HG03139 (cell line): ENCODE measurements around the gene GPR137B.

Experiments used
- ATAC-seq: cut with Tn5 transposase; IDR thresholded peaks from one replicate; pipeline ENCODE4 v1.9.1; 2021; ENCODE audit not compliant: unreplicated experiment

The GPR137B gene

DNA sequence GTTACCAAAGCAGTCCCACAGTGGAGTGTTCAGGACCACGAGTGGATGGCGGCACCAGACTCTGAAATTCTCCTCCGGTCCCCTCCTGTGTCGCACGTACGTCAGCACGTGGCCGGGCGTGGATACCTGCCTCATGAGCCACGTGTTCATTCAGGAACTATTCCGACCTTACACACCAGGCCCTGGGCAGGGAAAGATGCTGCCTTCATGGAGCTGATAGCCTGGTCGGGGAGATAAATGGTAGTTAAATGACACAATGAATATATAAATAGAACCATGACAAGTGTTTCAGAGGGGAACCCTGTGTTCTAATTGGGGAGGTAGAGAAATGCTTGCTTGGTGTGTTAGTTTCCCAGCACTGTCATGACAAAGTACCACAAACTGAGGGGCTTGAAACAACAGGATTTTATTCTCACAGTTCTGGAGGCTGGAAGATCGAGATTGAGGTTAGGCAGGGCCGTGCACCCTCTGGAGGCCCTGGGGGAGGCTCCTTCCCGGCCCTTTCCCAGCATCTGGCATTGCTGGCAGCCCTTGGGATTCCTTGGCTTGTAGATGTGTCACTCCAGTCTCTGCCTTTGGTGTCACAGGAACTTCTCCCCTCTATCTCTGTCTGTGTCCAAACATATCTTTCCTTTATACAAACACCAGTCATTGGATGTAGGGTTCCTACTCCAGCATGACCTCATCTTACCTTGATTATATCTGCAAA lies 28.9 kb upstream of the GPR137B start:
- no peak for ATAC-seq

GRCh38 chr1:236114076-236114747 lies 28.1 kb upstream of the GPR137B start:
- ATAC-seq, result no peak

DNA sequence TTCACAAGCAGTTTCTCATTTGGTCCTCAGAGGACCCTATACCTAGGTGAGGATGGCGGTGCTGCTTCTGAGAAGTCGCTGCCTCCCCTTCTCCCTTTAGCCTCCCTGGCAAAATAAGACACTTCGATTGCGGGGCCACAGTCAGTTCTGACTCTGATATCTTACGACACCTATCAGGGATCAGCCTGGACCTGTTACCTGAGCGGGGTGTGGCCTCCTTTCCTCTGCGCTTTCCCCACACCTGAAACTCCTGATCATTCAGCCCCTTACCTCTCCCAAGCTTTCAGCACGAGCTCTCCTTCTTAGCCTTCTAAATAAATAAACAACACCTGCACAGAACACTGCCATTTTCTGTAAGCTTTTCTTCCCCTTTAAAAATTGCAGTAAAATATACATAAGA lies 24.6 kb upstream of the GPR137B start:
- ATAC-seq, result no peak

DNA sequence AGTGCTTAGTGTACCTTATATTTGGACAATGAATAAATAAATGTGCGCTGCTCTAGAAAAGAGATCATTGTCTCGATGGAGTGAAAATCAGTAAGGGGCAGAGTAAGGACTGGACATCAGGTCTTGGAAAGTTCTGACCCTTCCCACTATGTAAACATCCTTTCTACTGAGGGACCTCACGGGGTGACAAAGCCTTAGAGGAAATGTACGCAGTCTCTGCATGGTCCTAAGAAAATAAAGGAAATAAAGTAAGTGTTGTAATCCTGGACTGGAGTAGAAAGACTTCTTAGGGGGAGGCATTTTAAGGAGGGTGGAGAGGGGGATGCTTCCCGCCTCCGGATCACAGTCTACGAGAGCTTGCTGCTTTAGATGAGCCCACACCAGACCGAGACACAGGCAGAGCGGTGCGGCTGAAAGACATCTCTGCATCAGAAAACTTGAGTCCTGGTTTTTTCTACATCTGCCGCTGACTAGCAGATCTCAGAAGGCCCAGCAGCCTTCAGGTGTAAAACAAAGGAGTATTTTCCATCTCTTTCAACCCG lies 22.3 kb upstream of the GPR137B start:
- ATAC-seq, result no peak

DNA sequence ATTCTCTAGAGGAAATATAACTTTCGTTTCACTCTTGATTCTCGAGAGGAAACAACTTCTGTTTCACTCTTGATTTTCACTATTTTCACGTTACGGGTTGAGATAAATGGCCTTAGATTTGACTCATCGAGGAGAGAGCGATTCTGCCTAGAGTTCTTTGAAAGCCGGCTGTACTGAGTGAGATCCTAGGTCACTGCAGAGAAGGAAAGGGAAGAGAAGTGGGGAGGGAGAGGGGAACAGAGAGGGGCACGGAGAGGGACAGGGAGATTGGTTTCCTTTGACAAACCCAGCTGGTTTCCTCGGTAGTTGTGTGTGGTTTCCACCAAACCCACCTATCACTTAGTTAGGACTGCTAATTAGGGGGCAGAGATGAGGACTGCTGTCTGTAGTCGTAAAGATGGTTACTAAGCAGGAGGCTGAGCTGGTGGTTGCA lies 21.6 kb upstream of the GPR137B start:
- ATAC-seq, result peak; percentile 53

- ATAC-seq, result no peak
Observed at GRCh38 chr1:236122176-236122575, 20.2 kb upstream of the GPR137B start.

- no peak for ATAC-seq
Observed at GRCh38 chr1:236123563-236123962, 18.8 kb upstream of the GPR137B start.

DNA sequence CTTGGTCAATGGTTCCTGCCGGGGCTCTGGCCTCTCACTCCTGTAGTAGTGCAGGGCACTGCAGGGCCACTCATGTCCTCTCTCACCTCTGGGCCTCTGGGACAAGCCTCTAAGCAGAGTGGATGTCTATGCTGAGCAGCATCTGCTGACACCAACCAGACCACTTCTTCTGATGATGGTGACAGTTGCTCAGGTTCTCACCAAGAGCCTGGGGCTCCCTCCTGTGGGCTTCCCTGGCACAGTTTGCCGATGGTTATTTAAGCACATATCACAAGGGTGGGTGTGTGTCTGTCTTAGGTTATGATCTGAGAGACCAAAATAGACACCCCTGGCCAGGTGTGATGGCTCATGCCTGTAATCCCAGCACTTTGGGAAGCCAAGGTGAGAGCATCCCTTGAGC lies 17.4 kb upstream of the GPR137B start:
- no peak for ATAC-seq

GRCh38 chr1:236127045-236127444 lies 15.3 kb upstream of the GPR137B start:
- no peak for ATAC-seq

GRCh38 chr1:236128646-236129178 lies 13.6 kb upstream of the GPR137B start:
- ATAC-seq, result no peak

DNA sequence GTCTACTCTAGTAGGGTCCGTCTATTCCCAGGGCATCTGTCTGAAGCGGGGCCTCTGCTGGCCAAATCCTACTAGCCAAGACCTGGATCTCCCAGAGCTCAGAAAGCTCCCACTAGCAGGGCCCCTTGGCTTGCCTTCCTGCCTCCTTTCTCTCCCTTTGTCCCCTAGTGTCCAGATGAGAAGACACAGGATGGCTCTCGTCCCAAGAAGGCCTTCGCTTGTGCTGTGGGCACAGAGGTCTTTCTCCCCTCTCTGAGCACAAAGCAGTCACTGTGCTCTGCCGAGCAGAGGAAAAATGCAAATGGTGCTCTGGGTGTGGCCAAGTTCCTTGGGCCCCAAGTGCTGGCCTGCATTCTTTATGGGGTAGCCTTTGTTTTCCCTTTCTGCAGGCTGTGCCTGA lies 13.0 kb upstream of the GPR137B start:
- no peak for ATAC-seq

- ATAC-seq, result no peak
Observed at GRCh38 chr1:236130372-236130771, 12.0 kb upstream of the GPR137B start.

DNA sequence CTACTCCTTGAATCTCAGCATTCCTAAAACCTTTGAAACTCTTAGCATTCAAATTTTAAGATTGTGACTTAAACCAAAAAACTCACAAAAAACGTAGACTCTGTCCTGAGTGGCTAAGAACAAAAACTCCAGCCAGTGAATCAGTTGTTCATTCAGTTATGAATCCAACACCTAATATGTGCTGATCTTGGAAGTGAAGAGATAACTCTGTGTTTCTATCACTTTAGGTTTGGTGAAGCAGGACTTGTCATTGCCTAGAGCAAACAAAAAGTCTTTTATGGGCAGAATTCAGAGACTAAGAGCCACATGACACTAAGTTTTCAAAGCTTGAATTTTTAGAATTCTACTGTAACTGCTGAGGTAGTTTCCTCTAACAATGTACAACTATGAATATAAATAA lies 10.4 kb upstream of the GPR137B start:
- no peak for ATAC-seq

DNA sequence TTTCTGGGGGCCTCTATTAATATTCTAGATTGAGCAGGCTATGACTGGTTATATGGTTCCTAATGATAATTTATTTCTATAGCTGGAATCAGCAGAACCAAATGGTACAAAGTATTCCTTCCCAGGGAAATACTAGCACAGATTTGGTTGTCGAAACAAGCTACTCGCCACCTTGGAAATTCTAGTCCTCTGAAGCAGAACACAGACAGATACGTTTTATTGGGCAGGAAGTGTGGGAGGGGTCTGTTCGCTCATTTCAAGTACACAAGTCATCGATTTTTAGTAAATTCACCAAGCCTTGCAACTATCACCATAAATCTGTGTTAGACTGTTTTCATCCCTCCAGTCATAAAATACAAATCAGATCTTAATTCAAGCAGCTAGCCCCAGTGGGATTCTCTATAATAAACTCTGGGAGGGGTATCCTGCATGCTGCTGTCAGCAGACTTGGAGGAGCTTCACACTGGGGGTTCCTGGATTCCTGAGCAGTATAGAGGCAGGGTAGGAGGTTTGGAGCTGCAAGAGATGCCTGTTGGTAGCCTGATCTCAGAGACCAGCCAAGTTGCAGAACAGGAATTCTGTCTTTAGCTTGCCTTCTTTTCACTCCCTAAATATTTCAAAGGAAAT lies 9.8 kb upstream of the GPR137B start:
- ATAC-seq, result no peak

GRCh38 chr1:236133339-236133738 lies 9.0 kb upstream of the GPR137B start:
- no peak for ATAC-seq

DNA sequence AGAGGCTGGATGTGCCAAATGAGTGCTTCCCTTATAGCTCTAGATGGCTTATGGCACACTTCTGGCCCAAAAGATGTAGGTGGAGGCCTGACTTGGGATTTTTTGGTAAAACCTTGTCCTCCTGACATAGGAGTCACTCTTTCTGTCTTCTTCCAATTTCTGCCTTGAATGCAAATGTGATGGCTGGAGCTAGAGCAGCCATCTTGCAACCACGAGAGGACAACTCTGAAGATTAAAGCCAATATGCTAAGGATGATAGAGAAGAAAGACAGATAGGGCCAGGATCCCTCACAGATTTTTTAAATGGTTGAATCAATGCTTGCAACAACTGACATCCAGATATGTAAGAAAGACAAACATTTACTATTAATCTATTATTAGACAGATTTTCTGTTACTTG lies 8.5 kb upstream of the GPR137B start:
- ATAC-seq, result no peak

DNA sequence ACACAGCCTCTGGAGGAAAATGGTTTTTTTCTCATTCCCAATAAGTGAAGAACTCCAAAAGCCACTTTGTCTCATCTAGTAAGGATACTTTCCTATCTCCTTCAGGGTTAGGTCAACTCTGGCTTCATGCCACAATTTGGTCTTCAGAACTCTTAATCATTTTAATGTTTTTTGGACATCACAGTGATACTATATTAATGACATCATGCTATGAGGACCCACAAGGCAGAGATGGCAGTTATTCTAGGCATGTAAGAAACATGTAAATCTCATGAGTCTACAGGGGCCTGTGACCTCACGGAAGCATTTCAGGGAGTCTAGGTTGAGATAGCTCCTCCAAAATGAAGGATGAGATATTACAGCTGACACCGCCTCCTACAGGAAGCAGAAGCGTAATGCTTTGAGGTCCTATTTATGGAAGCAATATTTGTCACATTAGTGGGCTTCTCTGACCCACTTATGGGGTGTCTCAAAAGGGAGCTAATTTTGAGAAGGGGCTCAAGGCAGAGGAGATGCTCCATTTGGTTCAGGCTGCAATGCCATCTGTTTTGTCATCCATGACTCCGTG lies 5.0 kb upstream of the GPR137B start:
- ATAC-seq, result no peak

DNA sequence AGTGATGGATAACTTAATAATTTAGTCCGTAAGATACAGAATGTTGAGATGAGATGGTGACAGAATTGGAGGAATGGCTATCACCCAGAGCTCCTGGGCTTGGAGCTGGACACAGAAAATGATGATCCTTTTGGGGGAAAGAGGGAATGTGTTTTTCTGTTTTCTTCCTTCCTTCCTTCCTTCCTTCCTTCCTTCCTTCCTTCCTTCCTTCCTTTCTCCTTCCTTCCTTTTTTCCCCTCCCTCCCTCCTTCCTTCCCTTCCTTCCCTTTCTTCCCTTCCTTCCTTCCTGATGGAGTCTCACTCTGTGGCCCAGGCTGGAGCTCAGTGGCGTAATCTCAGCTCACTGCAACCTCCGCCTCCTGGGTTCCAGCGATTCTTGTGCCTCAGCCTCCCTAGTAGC lies 2.8 kb upstream of the GPR137B start:
- no peak for ATAC-seq

GRCh38 chr1:236140705-236141446 lies 1.5 kb upstream of the GPR137B start:
- no peak for ATAC-seq

DNA sequence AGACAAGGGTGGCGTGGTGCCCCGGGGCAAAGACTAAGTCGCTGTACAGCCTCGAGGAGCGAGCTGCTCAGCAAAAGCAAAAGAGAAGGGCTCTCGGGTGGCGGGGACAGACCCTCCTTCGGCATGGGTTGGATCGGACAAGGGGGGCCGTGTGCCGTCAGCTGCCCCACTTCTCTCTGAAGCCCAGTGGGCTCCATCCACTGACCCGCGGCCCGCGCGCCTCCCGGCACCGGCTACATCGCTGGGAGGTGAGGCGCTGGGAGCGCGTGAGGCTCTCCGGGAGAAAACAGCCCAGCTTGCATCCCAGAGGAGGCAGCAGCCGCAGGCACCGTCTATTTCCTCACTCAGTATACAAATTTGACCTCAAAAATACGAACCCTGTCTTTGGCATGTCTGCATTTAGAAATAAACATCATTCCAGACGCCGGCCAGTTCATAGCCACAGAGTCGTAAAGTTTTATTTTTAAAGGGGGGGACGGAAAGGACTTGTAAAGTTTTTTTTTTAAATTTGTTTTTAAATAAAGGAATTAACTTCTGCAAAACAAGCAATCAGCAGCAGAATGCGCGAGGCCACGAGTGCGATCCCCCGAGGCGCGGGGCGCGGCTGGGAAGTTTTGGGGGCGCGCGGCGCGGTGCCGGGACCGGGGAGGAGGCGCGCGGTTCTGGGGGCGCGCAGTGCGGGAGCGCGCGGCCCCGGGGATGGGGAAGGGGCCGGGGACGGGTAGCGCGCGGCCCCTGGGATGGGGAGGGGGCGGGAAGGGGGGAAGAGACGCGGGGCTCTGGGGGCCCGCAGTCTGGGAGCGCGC lies 689 bp upstream of the GPR137B start:
- ATAC-seq, result no peak
